CD14-positive monocyte (primary cell): ENCODE data around the gene RAB6A. TPM values are rescaled to one million over a fixed set of nuclear protein-coding genes. Genes with fewer than 3 reads are reported as not detected.

Source experiments
- DNase-seq, 3 donors: peaks; one replicate each; pipeline ENCODE4 v3.0.0-alpha.2; 2011 to 2022
- H2AFZ ChIP-seq: 2 replicates; pipeline ENCODE4 v1.6.0; 2012; ENCODE audit warnings: mild to moderate bottlenecking, low read depth, low read length, inconsistent platforms; ENCODE audit not compliant: insufficient read depth, poor library complexity, severe bottlenecking
- H3K27ac ChIP-seq, 2 donors: 1 replicate in 1 of 2; 2 replicates in 1 of 2; pipeline ENCODE4 v1.5.1; 2012 to 2013; ENCODE audit warnings: low read length in 2 of 2, control low read depth in 1 of 2, inconsistent platforms in 1 of 2, low read depth in 1 of 2, mild to moderate bottlenecking in 1 of 2
- H3K27me3 ChIP-seq, 2 donors: one replicate each; pipeline versions ENCODE4 v1.6.0 to v1.6.1; 2011 to 2013; ENCODE audit warnings: low read length in 2 of 2; ENCODE audit not compliant: control insufficient read depth in 2 of 2, insufficient read depth in 2 of 2
- H3K36me3 ChIP-seq, 2 donors: replicated peaks in 1 of 2; 1 replicate in 1 of 2; 2 replicates in 1 of 2; pipeline versions ENCODE4 v1.5.1 to v1.6.1; 2012 to 2013; ENCODE audit warnings: low read length in 2 of 2, control low read depth in 1 of 2, inconsistent platforms in 1 of 2, mild to moderate bottlenecking in 1 of 2; ENCODE audit not compliant: insufficient read depth in 2 of 2, control insufficient read depth in 1 of 2
- H3K4me1 ChIP-seq, 2 donors: 1 replicate in 1 of 2; 2 replicates in 1 of 2; pipeline versions ENCODE4 v1.5.1 to v1.6.1; 2012 to 2013; ENCODE audit warnings: low read length in 2 of 2, control low read depth in 1 of 2, inconsistent platforms in 1 of 2, mild to moderate bottlenecking in 1 of 2, moderate library complexity in 1 of 2; ENCODE audit not compliant: insufficient read depth in 2 of 2, control insufficient read depth in 1 of 2
- H3K4me2 ChIP-seq: replicated peaks from 2 replicates; pipeline ENCODE3; 2012; ENCODE audit warnings: low read length, moderate library complexity, mild to moderate bottlenecking; ENCODE audit not compliant: poor library complexity, severe bottlenecking; ENCODE audit errors: extremely low read depth
- H3K4me3 ChIP-seq, 3 experiments: fragments of 200-600 bp in 1 of 3; sonication (generic) in 1 of 3; replicated peaks in 1 of 3; 1 replicate in 2 of 3; 2 replicates in 1 of 3; pipeline ENCODE4 v1.5.1; 2011 to 2013; ENCODE audit warnings: low read length in 3 of 3, mild to moderate bottlenecking in 3 of 3, control low read depth in 2 of 3, low read depth in 2 of 3, inconsistent platforms in 1 of 3, moderate library complexity in 1 of 3
- H3K79me2 ChIP-seq: 2 replicates; pipeline ENCODE4 v1.6.0; 2012; ENCODE audit warnings: mild to moderate bottlenecking, control low read depth, inconsistent platforms, low read length, moderate library complexity; ENCODE audit not compliant: insufficient read depth
- H3K9ac ChIP-seq: 2 replicates; pipeline ENCODE4 v1.6.0; 2017; ENCODE audit warnings: low read length, mild to moderate bottlenecking; ENCODE audit not compliant: insufficient read depth, poor library complexity, severe bottlenecking
- H3K9me3 ChIP-seq, 2 donors: replicated peaks in 1 of 2; 1 replicate in 1 of 2; 2 replicates in 1 of 2; pipeline versions ENCODE4 v1.5.1 to v1.6.1; 2012 to 2013; ENCODE audit warnings: low read length in 2 of 2, control low read depth in 1 of 2; ENCODE audit not compliant: control insufficient read depth in 1 of 2, insufficient read depth in 1 of 2
- H4K20me1 ChIP-seq: 2 replicates; pipeline ENCODE4 v1.6.0; 2012; ENCODE audit warnings: mild to moderate bottlenecking, low read length, control low read depth, moderate library complexity; ENCODE audit not compliant: insufficient read depth
- H3K27ac Mint-ChIP-seq, 7 donors: one replicate each; pipeline ENCODE4 v1.8.0; 2020; ENCODE audit warnings: mild to moderate bottlenecking in 7 of 7, mixed read lengths in 7 of 7, moderate library complexity in 6 of 7, inconsistent platforms in 2 of 7
- H3K27me3 Mint-ChIP-seq, 3 donors: one replicate each; pipeline ENCODE4 v1.8.0; 2021 to 2022; ENCODE audit warnings: low read depth in 3 of 3, mild to moderate bottlenecking in 3 of 3, mixed read lengths in 3 of 3, moderate library complexity in 3 of 3, inconsistent platforms in 1 of 3
- H3K36me3 Mint-ChIP-seq, 2 donors: one replicate each; pipeline ENCODE4 v1.8.0; 2020; ENCODE audit warnings: mixed read lengths in 2 of 2, inconsistent platforms in 1 of 2, mild to moderate bottlenecking in 1 of 2
- H3K4me1 Mint-ChIP-seq: one replicate; pipeline ENCODE4 v1.8.0; 2020; ENCODE audit warnings: mild to moderate bottlenecking, mixed read lengths
- H3K4me3 Mint-ChIP-seq, 2 donors: one replicate each; pipeline ENCODE4 v1.8.0; 2020; ENCODE audit warnings: mild to moderate bottlenecking in 2 of 2, mixed read lengths in 2 of 2, moderate library complexity in 1 of 2
- H3K9me3 Mint-ChIP-seq, 7 donors: one replicate each; pipeline ENCODE4 v1.8.0; 2020 to 2022; ENCODE audit warnings: mixed read lengths in 7 of 7, mild to moderate bottlenecking in 6 of 7, moderate library complexity in 6 of 7, inconsistent platforms in 2 of 7
- WGBS: methylation state at CpG from one replicate; pipeline ENCODE4 v1.1.5; 2013; ENCODE audit warnings: missing lambda C conversion rate; ENCODE audit not compliant: insufficient coverage; 5-methylcytosine and 5-hydroxymethylcytosine counted together
- intact Hi-C, 2 donors: fragments of 100-400 bp; cut with micrococcal nuclease; formaldehyde crosslinking; loops; one replicate each; pipeline versions ENCODE4 v1.15.0 to v1.15.1; 2023
- polyA plus RNA-seq, 3 donors: library from polyadenylated mRNA; depleted of rRNA in 1 of 3; unstranded in 2 of 3; stranded (reverse) in 1 of 3; fragments of 300-500 nt in 2 of 3; fragments of >200 nt in 1 of 3; fragmentation: Illumina TruSeq in 2 of 3; gene quantifications; 1 replicate in 2 of 3; 2 replicates in 1 of 3; pipeline ENCODE4 v1.2.3, GENCODE V29; 2012 to 2021
- TF ChIP-seq, protein P1 (sequence below): fragments of 200-600 bp; IDR thresholded peaks from one replicate; pipeline ENCODE4 v1.8.0; 2022; ENCODE audit warnings: antibody characterized with exemption, mild to moderate bottlenecking

Gene RAB6A
- polyA plus RNA-seq, 3 donors: 38.3 to 91.3 (median 78.6) TPM

DNA sequence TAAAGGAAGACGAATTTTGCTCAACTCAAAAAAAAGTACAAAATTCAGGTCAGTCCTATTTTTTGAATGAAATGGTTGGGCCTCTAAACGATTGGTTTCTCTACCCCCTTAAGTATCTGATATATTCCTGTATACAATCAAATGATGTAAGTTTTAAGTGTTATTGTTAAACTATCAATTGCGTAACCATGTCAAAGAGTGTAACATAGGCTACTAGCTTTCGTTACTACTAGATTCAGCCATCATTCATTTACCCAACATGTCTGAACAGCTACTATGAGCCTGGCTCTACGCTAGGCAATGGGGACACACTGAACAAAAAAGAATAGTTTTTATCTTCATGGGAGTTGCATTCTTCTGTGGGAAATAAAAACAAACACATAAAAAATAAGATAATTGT is 3.3 kb downstream of the RAB6A start:
- H3K4me3 Mint-ChIP-seq: no peak overlapping the region
- Histone ChIP-seq H3K9ac (no peak overlapping the region), H3K9me3 (peaks cover 0 to 3% of the 10 kb centered on the region in 2 donors), H3K36me3 (no peaks in the 10 kb centered on the region), H2AFZ (no peak overlapping the region), H4K20me1 (peaks cover 72% of the 10 kb centered on the region), H3K4me2 (no peak overlapping the region), H3K27ac (peak overlapping the region in 1 of 2 donors; percentile 10), H3K79me2 (peaks cover 77% of the 10 kb centered on the region), H3K4me1 (peaks cover 23 to 44% of the 10 kb centered on the region in 2 donors), H3K4me3 (no peak overlapping the region), H3K27me3 (no peaks in the 10 kb centered on the region)
- peaks cover 39% of the 10 kb centered on the region for H3K4me1 Mint-ChIP-seq
- WGBS: no CpG with 5 or more reads among the region's 5 CpGs
- H3K27ac Mint-ChIP-seq: peak overlapping the region in 1 of 7 donors; percentile 15
- intact Hi-C loops: no loop called here
- peaks cover 0 to 9% of the 10 kb centered on the region in 2 donors for H3K36me3 Mint-ChIP-seq
- peak in 2 of 3 donors; percentile 22 to 57 for DNase-seq
- peaks cover 0 to 6% (median 3%) of the 10 kb centered on the region in 7 donors for H3K9me3 Mint-ChIP-seq
- peaks cover 0 to 3% (median 0%) of the 10 kb centered on the region in 3 donors for H3K27me3 Mint-ChIP-seq
- TF ChIP-seq, protein P1, sequence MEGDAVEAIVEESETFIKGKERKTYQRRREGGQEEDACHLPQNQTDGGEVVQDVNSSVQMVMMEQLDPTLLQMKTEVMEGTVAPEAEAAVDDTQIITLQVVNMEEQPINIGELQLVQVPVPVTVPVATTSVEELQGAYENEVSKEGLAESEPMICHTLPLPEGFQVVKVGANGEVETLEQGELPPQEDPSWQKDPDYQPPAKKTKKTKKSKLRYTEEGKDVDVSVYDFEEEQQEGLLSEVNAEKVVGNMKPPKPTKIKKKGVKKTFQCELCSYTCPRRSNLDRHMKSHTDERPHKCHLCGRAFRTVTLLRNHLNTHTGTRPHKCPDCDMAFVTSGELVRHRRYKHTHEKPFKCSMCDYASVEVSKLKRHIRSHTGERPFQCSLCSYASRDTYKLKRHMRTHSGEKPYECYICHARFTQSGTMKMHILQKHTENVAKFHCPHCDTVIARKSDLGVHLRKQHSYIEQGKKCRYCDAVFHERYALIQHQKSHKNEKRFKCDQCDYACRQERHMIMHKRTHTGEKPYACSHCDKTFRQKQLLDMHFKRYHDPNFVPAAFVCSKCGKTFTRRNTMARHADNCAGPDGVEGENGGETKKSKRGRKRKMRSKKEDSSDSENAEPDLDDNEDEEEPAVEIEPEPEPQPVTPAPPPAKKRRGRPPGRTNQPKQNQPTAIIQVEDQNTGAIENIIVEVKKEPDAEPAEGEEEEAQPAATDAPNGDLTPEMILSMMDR: no peak

- peaks cover 96% of the 10 kb centered on the region for H3K79me2 ChIP-seq
- no peak overlapping the region for H3K4me3 ChIP-seq
- H3K4me1 ChIP-seq: peaks cover 21 to 39% of the 10 kb centered on the region in 2 donors
- H3K9me3 ChIP-seq: peaks cover 0 to 3% of the 10 kb centered on the region in 2 donors
- Mint-ChIP-seq H3K27ac (peak overlapping the region in 5 of 7 donors; percentile 4 to 85 (median 72)), H3K4me1 (peaks cover 47% of the 10 kb centered on the region), H3K4me3 (no peak overlapping the region), H3K36me3 (peaks cover 4 to 17% of the 10 kb centered on the region in 2 donors), H3K9me3 (peaks cover 0 to 6% (median 3%) of the 10 kb centered on the region in 7 donors), H3K27me3 (peaks cover 0 to 3% (median 0%) of the 10 kb centered on the region in 3 donors)
- no peak overlapping the region for H3K4me2 ChIP-seq
- no peak for DNase-seq
- H3K27ac ChIP-seq: peak overlapping the region in 1 of 2 donors; percentile 41
- no peak overlapping the region for H2AFZ ChIP-seq
- peaks cover 0 to 5% of the 10 kb centered on the region in 2 donors for H3K36me3 ChIP-seq
- H3K9ac ChIP-seq: no peak overlapping the region
- H4K20me1 ChIP-seq: peaks cover 92% of the 10 kb centered on the region
- intact Hi-C loops: no loop called here
- TF ChIP-seq, protein P1: no peak
- no peaks in the 10 kb centered on the region for H3K27me3 ChIP-seq
Observed at GRCh38 chr11:73755670-73756069, 5.2 kb downstream of the RAB6A start.
